ENCODE measurements around the gene CACNG7.

DNA sequence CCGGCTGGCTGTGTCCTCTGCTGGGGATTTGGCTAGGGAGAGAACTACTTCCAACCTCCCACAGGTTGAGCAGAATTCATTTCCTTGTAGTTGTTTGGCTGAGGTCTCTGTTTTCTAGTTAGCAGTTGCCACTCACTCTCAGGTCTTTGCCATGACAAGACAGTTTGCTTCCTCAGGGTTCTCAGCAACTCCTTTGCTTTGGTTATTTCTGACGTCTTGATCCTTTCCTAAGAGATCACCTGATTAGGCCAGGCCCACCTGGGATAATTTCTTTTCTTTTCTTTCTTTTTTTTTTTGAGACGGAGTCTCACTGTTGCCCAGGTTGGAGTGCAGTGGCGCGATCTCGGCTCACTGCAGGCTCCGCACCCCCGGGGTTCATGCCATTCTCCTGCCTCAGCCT is 44.3 kb downstream of the CACNG7 start:
- no peak for TF ChIP-seq POLR2A (IDR thresholded peaks at IDR 0.05)
- TF ChIP-seq, protein P1, sequence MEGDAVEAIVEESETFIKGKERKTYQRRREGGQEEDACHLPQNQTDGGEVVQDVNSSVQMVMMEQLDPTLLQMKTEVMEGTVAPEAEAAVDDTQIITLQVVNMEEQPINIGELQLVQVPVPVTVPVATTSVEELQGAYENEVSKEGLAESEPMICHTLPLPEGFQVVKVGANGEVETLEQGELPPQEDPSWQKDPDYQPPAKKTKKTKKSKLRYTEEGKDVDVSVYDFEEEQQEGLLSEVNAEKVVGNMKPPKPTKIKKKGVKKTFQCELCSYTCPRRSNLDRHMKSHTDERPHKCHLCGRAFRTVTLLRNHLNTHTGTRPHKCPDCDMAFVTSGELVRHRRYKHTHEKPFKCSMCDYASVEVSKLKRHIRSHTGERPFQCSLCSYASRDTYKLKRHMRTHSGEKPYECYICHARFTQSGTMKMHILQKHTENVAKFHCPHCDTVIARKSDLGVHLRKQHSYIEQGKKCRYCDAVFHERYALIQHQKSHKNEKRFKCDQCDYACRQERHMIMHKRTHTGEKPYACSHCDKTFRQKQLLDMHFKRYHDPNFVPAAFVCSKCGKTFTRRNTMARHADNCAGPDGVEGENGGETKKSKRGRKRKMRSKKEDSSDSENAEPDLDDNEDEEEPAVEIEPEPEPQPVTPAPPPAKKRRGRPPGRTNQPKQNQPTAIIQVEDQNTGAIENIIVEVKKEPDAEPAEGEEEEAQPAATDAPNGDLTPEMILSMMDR (IDR thresholded peaks at IDR 0.05), result no peak
- TF ChIP-seq EP300 (IDR thresholded peaks at IDR 0.05), result no peak
